Adrenal gland (tissue), 12 donors: ENCODE data around the gene FAM131A. TPM values are rescaled to one million over a fixed set of nuclear protein-coding genes. Genes with fewer than 3 reads are reported as not detected.
A peak's percentile ranks its signal among the peaks of the same experiment; 100 is the strongest.
"Not testable (repeated sequence)": the region's sequence is repeated elsewhere in the genome, so short reads cannot be mapped to it uniquely, and the experiment has no call there.

Experiments used
- DNase-seq, 7 donors: peaks; one replicate each; pipeline ENCODE4 v3.0.0-alpha.2; 2019 to 2020
- H3K27ac ChIP-seq, 5 donors: fragments of 200-600 bp; sonication (generic) in 4 of 5; 1 replicate in 3 of 5; 2 replicates in 2 of 5; pipeline versions ENCODE4 v1.5.1 to v1.8.0; 2016 to 2020; ENCODE audit warnings: mild to moderate bottlenecking in 1 of 5
- H3K27me3 ChIP-seq: fragments of 200-600 bp; 2 replicates; pipeline ENCODE4 v1.8.0; 2021
- H3K36me3 ChIP-seq, 2 donors: fragments of 200-600 bp; replicated peaks in 1 of 2; 1 replicate in 1 of 2; 2 replicates in 1 of 2; pipeline versions ENCODE4 v1.5.1 to v1.8.0; 2018 to 2022
- H3K4me1 ChIP-seq, 2 donors: fragments of 200-600 bp; replicated peaks in 1 of 2; 1 replicate in 1 of 2; 2 replicates in 1 of 2; pipeline versions ENCODE4 v1.5.1 to v1.8.0; 2018 to 2021
- H3K4me3 ChIP-seq, 4 donors: fragments of 200-600 bp; sonication (generic) in 3 of 4; one replicate each; pipeline ENCODE4 v1.5.1; 2016 to 2018
- H3K9me3 ChIP-seq, 3 donors: fragments of 200-600 bp; sonication (generic) in 1 of 3; replicated peaks in 1 of 3; 1 replicate in 2 of 3; 2 replicates in 1 of 3; pipeline versions ENCODE4 v1.5.1 to v1.8.0; 2016 to 2021
- POLR2A ChIP-seq, 2 donors: fragments of 450-650 bp; IDR thresholded peaks; one replicate each; pipeline ENCODE4 v1.6.1; 2017; ENCODE audit warnings: antibody characterized with exemption in 2 of 2, mild to moderate bottlenecking in 2 of 2, moderate library complexity in 1 of 2
- WGBS, 4 donors: extraction: QIAGEN DNeasy Blood & Tissue Kit in 2 of 4; methylation state at CpG; one replicate each; pipeline versions ENCODE4 v1.1.5 to v1.1.7; 2013 to 2017; 5-methylcytosine and 5-hydroxymethylcytosine counted together
- intact Hi-C, 2 donors: fragments of 100-400 bp; cut with DNase I; formaldehyde crosslinking; loops; one replicate each; pipeline versions ENCODE4 v1.14.1 to v1.15.0; 2022 to 2023
- polyA plus RNA-seq, 3 donors: library from polyadenylated mRNA; stranded (reverse); fragments of 200-250 nt in 2 of 3; fragments of 350-450 nt in 1 of 3; fragmentation: Illumina TruSeq in 1 of 3; extraction: RNeasy Lipid Tissue Mini Kit (QIAGEN cat#74804) in 1 of 3; gene quantifications; one replicate each; pipeline ENCODE4 v1.2.3, GENCODE V29; 2013 to 2014
- total RNA-seq, 9 donors: library from RNA; depleted of rRNA in 4 of 9; stranded (reverse); fragments of >200 nt in 4 of 9; fragments of 120-200 nt in 1 of 9; fragmentation: NEBNext Ultra II Directional in 1 of 9; extraction: Animal tissue kit (Norgen Biotek cat#: 25700) in 1 of 9; gene quantifications; one replicate each; pipeline versions ENCODE4 v1.1.0 to v1.2.4, GENCODE V29; 2013 to 2023
- TF ChIP-seq, protein P1 (sequence below), 6 experiments: fragments of 450-650 bp in 4 of 6; fragments of 200-600 bp in 2 of 6; sonication (generic) in 1 of 6; IDR thresholded peaks; 1 replicate in 5 of 6; 2 replicates in 1 of 6; pipeline versions ENCODE4 v1.5.1 to v1.8.0; 2016 to 2021; ENCODE audit warnings: antibody characterized with exemption in 6 of 6, mild to moderate bottlenecking in 2 of 6, moderate library complexity in 1 of 6
- donor health status: healthy with polysubstance abuse.
- donor health status: Bipolar disorder and iron deficiency.
- donor health status: DM: yes; HTN: yes; CAD: no.
- donor health status: DM: no; HTN: no; CAD: no.
- donor health status: DM: no; HTN: no; CAD: no.
- donor health status: DM: yes; HTN: yes; CAD: no.

Gene FAM131A
- total and polyA plus RNA-seq, 12 donors, result 13.3 to 43.0 (median 33.7) TPM

DNA sequence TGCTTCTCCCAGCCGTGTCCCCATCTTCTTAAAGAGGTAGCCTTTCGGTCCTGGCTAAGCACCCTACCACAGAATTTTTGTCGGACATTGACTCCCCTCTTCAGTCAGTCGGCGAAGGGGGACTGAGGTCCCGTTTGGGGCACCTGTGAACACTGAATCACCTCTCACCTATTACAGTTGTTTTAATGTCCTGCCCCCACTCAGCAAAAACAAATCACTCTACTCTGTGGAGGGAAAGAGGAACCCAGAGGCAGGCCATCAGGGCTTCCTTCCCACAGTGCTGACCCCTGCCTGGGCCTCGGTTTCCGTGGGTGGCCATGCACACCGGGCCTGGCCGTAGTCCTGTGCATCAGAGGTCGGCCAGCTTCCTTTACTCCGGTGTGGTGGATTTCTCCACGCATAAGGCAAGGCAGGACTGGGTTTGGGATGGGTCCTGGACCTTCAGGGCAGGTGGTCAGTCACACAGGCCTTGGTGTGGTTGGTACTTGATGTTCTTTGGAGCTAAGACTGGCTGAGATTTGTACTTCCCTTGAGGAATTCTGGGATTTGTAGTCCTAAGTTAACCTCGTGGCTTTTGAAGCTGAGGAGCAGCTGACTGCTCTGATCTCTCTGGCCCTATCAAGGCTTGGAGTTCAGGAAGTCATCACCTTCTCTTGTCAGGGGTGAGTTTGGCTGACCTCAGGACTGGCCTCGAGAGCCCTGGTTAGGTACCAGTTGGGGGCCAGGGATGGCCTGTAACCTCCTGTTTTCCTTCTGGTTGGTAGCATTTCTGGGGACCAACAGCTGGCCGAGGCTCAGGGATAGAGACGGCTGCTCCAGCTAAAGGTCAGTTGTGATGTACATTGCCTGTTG lies 627 bp upstream of the FAM131A start:
- peak in 4 of 7 donors; percentile 41 to 54 (median 50) for DNase-seq
- peak overlapping the region; percentile 93 to 98 (median 94) for H3K27ac ChIP-seq
- WGBS, 4 donors, result 8 to 16% (median 9%) methylated on average over 9 to 17 of the region's 17 CpGs
- peaks cover 13 to 37% of the 10 kb centered on the region in 2 donors for H3K4me1 ChIP-seq
- no peaks in the 10 kb centered on the region for H3K27me3 ChIP-seq
- intact Hi-C loops, result no loop called here
- H3K4me3 ChIP-seq, result peak overlapping the region in 3 of 4 donors; percentile 81 to 89 (median 83)
- no peaks in the 10 kb centered on the region for H3K9me3 ChIP-seq
- H3K36me3 ChIP-seq, result peaks cover 0 to 41% of the 10 kb centered on the region in 2 donors
- peak in 1 of 2 donors; percentile 43 for TF ChIP-seq POLR2A (IDR thresholded peaks at IDR 0.05)
- TF ChIP-seq, protein P1, sequence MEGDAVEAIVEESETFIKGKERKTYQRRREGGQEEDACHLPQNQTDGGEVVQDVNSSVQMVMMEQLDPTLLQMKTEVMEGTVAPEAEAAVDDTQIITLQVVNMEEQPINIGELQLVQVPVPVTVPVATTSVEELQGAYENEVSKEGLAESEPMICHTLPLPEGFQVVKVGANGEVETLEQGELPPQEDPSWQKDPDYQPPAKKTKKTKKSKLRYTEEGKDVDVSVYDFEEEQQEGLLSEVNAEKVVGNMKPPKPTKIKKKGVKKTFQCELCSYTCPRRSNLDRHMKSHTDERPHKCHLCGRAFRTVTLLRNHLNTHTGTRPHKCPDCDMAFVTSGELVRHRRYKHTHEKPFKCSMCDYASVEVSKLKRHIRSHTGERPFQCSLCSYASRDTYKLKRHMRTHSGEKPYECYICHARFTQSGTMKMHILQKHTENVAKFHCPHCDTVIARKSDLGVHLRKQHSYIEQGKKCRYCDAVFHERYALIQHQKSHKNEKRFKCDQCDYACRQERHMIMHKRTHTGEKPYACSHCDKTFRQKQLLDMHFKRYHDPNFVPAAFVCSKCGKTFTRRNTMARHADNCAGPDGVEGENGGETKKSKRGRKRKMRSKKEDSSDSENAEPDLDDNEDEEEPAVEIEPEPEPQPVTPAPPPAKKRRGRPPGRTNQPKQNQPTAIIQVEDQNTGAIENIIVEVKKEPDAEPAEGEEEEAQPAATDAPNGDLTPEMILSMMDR (IDR thresholded peaks at IDR 0.05), result no peak

DNA sequence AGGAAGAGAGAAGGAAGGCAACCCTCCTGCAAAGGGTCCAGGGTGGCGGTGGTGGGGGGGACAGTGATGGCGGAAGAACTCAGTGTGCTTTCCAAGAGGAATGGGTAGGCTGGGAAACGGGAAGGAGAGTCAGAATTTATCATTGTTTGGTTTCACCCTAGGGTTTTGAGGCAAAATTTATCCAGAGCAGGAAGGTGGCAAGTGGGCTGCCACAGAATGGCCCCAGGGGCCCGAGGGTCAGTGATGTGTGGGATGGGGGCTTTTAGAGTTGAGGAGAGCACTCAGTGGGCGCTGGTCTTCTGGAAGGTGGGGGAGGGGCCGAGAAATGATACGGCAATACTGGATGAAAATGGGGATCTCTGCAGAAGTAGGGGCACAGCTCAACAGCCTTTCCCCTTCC lies 581 bp downstream of the FAM131A start:
- Histone ChIP-seq H3K4me3 (peak overlapping the region in 1 of 4 donors; percentile 5), H3K9me3 (no peaks in the 10 kb centered on the region), H3K27me3 (no peaks in the 10 kb centered on the region), H3K36me3 (peaks cover 0 to 41% of the 10 kb centered on the region in 2 donors), H3K27ac (peak overlapping the region in 3 of 5 donors; percentile 60 to 98 (median 97)), H3K4me1 (peaks cover 13 to 37% of the 10 kb centered on the region in 2 donors)
- TF ChIP-seq POLR2A (IDR thresholded peaks at IDR 0.05), result no peak
- TF ChIP-seq, protein P1 (IDR thresholded peaks at IDR 0.05), result no peak
- intact Hi-C loops, result no loop called here
- WGBS, 4 donors, result 62 to 77% (median 72%) methylated on average over 7 of the region's 7 CpGs
- DNase-seq, result no peak

DNA sequence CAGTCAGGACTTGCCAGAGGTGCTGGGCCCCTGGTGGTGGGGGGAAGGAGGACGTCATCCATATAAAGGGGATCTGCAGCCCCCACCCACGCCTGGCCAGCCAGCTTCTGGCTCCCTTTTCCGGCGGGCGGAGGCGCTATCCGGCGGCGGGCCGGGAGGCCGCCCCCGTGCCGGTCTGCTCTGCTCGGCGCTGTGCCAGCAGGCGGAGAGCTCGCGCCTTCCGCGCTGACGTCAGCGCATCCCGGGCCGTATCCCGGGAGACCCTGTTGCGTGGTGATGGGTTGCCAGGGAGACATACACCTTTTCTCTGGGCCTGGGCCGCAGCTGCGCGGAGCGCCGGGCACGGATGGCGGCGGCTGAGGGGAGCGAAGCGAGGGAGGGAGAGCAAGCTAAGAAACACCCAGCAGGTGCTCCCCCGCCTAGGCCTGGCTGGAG lies 1.1 kb downstream of the FAM131A start:
- H3K9me3 ChIP-seq, result no peaks in the 10 kb centered on the region
- intact Hi-C loops, result no loop called here
- 36 to 80% (median 45%) methylated on average over 5 to 37 of the region's 37 CpGs for WGBS, 4 donors

DNA sequence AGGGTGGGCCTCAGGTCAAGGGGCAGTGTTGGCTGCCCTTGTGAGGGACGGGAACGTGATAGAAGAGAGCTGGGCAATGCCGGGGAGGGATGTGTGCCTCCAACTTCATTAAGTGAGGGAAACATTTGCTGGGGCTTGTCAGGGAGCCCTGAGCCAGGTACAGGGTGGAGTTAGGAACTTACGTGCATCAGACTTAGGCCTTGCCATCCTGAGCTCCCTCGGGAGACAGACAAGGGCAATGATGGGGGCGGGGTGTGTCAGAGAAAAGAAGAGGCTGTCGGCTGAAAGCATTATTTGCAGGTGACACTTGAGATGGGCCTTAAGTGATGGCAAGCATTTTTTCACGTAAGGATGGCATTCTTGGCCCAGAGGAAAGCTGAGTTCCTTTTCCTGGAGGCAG lies 1.6 kb downstream of the FAM131A start:
- DNase-seq, result no peak
- Histone ChIP-seq H3K9me3 (no peaks in the 10 kb centered on the region), H3K36me3 (peaks cover 0 to 41% of the 10 kb centered on the region in 2 donors), H3K4me1 (peaks cover 13 to 37% of the 10 kb centered on the region in 2 donors), H3K27me3 (no peaks in the 10 kb centered on the region), H3K27ac (peak overlapping the region in 2 of 5 donors; percentile 97 to 98), H3K4me3 (peak overlapping the region in 1 of 4 donors; percentile 5)
- no peak for TF ChIP-seq POLR2A (IDR thresholded peaks at IDR 0.05)
- TF ChIP-seq, protein P1 (IDR thresholded peaks at IDR 0.05), result no peak
- intact Hi-C loops, result no loop called here
- 68 to 77% (median 74%) methylated on average over 8 of the region's 8 CpGs for WGBS, 4 donors

More for the DNA sequence above, 1.1 kb downstream of the FAM131A start:
- Histone ChIP-seq H3K36me3 (peaks cover 0 to 41% of the 10 kb centered on the region in 2 donors), H3K27ac (peak overlapping the region in 3 of 5 donors; percentile 60 to 98 (median 97)), H3K4me1 (peaks cover 13 to 37% of the 10 kb centered on the region in 2 donors), H3K27me3 (no peaks in the 10 kb centered on the region), H3K4me3 (peak overlapping the region in 1 of 4 donors; percentile 5)
- DNase-seq, result peak in 6 of 7 donors; percentile 40 to 94 (median 64)
- TF ChIP-seq, protein P1 (IDR thresholded peaks at IDR 0.05), result peak in 2 of 6 experiments; percentile 9 to 13
- TF ChIP-seq POLR2A (IDR thresholded peaks at IDR 0.05), result no peak

DNA sequence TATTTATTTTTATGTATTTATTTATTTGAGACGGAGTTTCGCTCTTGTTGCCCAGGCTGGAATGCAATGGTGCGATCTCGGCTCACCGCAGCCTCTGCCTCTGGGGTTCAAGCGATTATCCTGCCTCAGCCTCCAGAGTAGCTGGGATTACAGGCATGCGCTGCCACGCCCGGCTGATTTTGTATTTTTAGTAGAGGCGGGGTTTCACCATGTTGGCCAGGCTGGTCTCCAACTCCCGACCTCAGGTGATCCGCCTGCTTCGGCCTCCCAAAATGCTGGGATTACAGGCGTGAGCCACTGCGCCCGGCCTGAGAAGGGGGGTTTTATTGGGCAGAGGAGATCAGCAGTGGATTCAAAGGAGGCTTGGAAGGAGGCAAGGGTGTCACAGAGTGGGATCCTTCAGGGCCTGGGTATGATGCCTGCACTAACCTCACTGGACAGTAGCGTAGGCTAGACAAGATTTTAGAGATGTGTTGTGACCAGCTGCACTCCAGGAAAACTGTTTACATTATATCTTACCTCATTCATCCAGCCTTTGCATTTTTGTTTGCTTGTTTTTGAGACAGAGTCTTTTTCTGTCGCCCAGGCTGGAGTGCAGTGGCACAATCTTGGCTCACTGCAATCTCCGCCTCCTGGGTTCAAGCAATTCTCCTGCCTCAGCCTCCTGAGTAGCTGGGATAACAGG lies 2.2 kb downstream of the FAM131A start:
- intact Hi-C loops, result loop anchor here in 1 of 2 donors (5.0 kb wide), 1 partner anchor 32 kb away; no protein-coding TSS in a partner anchor
- H3K9me3 ChIP-seq, H3K27me3 ChIP-seq, H3K4me3 ChIP-seq, DNase-seq: not testable (repeated sequence)
- Histone ChIP-seq H3K4me1 (peaks cover 13 to 32% of the 10 kb centered on the region in 2 donors), H3K36me3 (peaks cover 0 to 40% of the 10 kb centered on the region in 2 donors), H3K27ac (peak overlapping the region in 1 of 5 donors; percentile 97)
- WGBS, 4 donors, result 88 to 95% (median 93%) methylated on average over 16 to 19 of the region's 19 CpGs
